Measurements from ENCODE around the gene EIF4EBP2.

DNA sequence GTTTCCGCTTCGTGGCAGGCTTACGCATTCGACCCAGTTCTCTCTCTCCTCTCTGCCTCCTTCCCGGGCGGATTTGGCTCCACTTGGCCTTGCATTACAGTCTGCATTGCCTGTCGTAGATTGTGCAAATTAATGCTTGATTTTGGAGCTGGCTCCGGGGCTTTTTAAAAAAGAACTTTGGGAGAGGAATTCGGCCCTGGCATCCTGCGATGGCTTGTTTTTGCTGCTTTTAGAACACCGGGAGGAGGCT, 767 bp downstream of the EIF4EBP2 start:
- TF ChIP-seq POLR2A (IDR thresholded peaks at IDR 0.05), result no peak
- TF ChIP-seq, protein P1, sequence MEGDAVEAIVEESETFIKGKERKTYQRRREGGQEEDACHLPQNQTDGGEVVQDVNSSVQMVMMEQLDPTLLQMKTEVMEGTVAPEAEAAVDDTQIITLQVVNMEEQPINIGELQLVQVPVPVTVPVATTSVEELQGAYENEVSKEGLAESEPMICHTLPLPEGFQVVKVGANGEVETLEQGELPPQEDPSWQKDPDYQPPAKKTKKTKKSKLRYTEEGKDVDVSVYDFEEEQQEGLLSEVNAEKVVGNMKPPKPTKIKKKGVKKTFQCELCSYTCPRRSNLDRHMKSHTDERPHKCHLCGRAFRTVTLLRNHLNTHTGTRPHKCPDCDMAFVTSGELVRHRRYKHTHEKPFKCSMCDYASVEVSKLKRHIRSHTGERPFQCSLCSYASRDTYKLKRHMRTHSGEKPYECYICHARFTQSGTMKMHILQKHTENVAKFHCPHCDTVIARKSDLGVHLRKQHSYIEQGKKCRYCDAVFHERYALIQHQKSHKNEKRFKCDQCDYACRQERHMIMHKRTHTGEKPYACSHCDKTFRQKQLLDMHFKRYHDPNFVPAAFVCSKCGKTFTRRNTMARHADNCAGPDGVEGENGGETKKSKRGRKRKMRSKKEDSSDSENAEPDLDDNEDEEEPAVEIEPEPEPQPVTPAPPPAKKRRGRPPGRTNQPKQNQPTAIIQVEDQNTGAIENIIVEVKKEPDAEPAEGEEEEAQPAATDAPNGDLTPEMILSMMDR (IDR thresholded peaks at IDR 0.05), result no peak
